Activated naive CD4-positive, alpha-beta T cell (primary cell): ENCODE results near the gene NIFK.
"Not testable (repeated sequence)": the region's sequence is repeated elsewhere in the genome, so short reads cannot be mapped to it uniquely, and the experiment has no call there.

Source experiments
- DNase-seq, 4 experiments: peaks; one replicate each; lab custom pipeline; 2025; lab: John Stamatoyannopoulos, UW

NIFK gene

GRCh38 chr2:121734544-121734943 lies 2.1 kb downstream of the NIFK start:
- DNase-seq: not testable (repeated sequence)

GRCh38 chr2:121731366-121731765 lies 5.3 kb downstream of the NIFK start:
- DNase-seq: no peak

GRCh38 chr2:121727950-121728349 lies 8.7 kb downstream of the NIFK start:
- no peak for DNase-seq

GRCh38 chr2:121727332-121727731 lies 9.3 kb downstream of the NIFK start:
- no peak for DNase-seq

GRCh38 chr2:121723316-121723715 lies 13.4 kb downstream of the NIFK start:
- no peak for DNase-seq

GRCh38 chr2:121722479-121722878 lies 14.2 kb downstream of the NIFK start:
- DNase-seq: no peak

GRCh38 chr2:121721926-121722325 lies 14.7 kb downstream of the NIFK start:
- no peak for DNase-seq

GRCh38 chr2:121717529-121717928 lies 19.1 kb downstream of the NIFK start:
- DNase-seq: no peak

GRCh38 chr2:121716126-121716525 lies 20.5 kb downstream of the NIFK start:
- no peak for DNase-seq

- not testable (repeated sequence) for DNase-seq
Observed at GRCh38 chr2:121711481-121711880, 25.2 kb downstream of the NIFK start.

- no peak for DNase-seq
Observed at GRCh38 chr2:121710470-121711170, 26.1 kb downstream of the NIFK start.

- no peak for DNase-seq
Observed at GRCh38 chr2:121709776-121710469, 26.8 kb downstream of the NIFK start.

- DNase-seq: no peak
Observed at GRCh38 chr2:121707920-121708361, 28.7 kb downstream of the NIFK start.

- no peak for DNase-seq
Observed at GRCh38 chr2:121707344-121707919, 29.2 kb downstream of the NIFK start.

- no peak for DNase-seq
Observed at GRCh38 chr2:121705958-121706357, 30.7 kb downstream of the NIFK start.

GRCh38 chr2:121705390-121705789 lies 31.3 kb downstream of the NIFK start:
- no peak for DNase-seq

GRCh38 chr2:121701761-121702160 lies 34.9 kb downstream of the NIFK start:
- not testable (repeated sequence) for DNase-seq

GRCh38 chr2:121699421-121700333 lies 37.0 kb downstream of the NIFK start:
- DNase-seq: peak; percentile 32 to 55 (median 46)

GRCh38 chr2:121698318-121698930 lies 38.3 kb downstream of the NIFK start:
- no peak for DNase-seq

GRCh38 chr2:121697108-121697631 lies 39.5 kb downstream of the NIFK start:
- no peak for DNase-seq

- DNase-seq: no peak
Observed at GRCh38 chr2:121696410-121696930, 40.2 kb downstream of the NIFK start.
